Astrocyte (in vitro differentiated cells and primary cell): ENCODE results near the gene SCAPER. TPM values are rescaled to one million over a fixed set of nuclear protein-coding genes. Genes with fewer than 3 reads are reported as not detected.
"Not testable (repeated sequence)": the region's sequence is repeated elsewhere in the genome, so short reads cannot be mapped to it uniquely, and the experiment has no call there.

Experiments used
- DNase-seq: peaks from one replicate; pipeline ENCODE4 v3.0.0-alpha.2; 2010; ENCODE audit warnings: low read depth
- FAIRE-seq: peaks from 2 replicates; lab custom pipeline; 2011; peaks lifted over from hg19 to GRCh38; lab: Jason Lieb, UNC
- H2AFZ ChIP-seq: 2 replicates; pipeline ENCODE4 v1.6.0; 2012; ENCODE audit warnings: low read depth, low read length, inconsistent platforms
- H3K27ac ChIP-seq: 2 replicates; pipeline ENCODE4 v1.5.1; 2011; ENCODE audit warnings: low read depth, low read length, inconsistent platforms
- H3K27me3 ChIP-seq: 2 replicates; pipeline ENCODE4 v1.6.0; 2011; ENCODE audit warnings: low read length, inconsistent platforms; ENCODE audit not compliant: insufficient read depth
- H3K36me3 ChIP-seq: 2 replicates; pipeline ENCODE4 v1.5.1; 2011; ENCODE audit warnings: low read length, inconsistent platforms; ENCODE audit not compliant: insufficient read depth
- H3K4me1 ChIP-seq: 2 replicates; pipeline ENCODE4 v1.5.1; 2011; ENCODE audit warnings: low read length, inconsistent platforms; ENCODE audit not compliant: insufficient read depth
- H3K4me2 ChIP-seq: 2 replicates; pipeline ENCODE4 v1.6.0; 2012; ENCODE audit warnings: low read length, inconsistent platforms
- H3K4me3 ChIP-seq: 2 replicates; pipeline ENCODE4 v1.5.1; 2011; ENCODE audit warnings: low read depth, mild to moderate bottlenecking, low read length, inconsistent platforms; ENCODE audit not compliant: insufficient read depth
- H3K79me2 ChIP-seq: 2 replicates; pipeline ENCODE4 v1.6.0; 2012; ENCODE audit warnings: mild to moderate bottlenecking, low read length, inconsistent platforms; ENCODE audit not compliant: insufficient read depth
- H3K9ac ChIP-seq: 2 replicates; pipeline ENCODE4 v1.6.0; 2012; ENCODE audit warnings: mild to moderate bottlenecking, low read length, inconsistent platforms
- H3K9me3 ChIP-seq: 2 replicates; pipeline ENCODE4 v1.5.1; 2012; ENCODE audit warnings: low read depth, mild to moderate bottlenecking, low read length, inconsistent platforms; ENCODE audit not compliant: insufficient read depth
- H4K20me1 ChIP-seq: 2 replicates; pipeline ENCODE4 v1.6.0; 2012; ENCODE audit warnings: low read length, inconsistent platforms; ENCODE audit not compliant: insufficient read depth
- H3K27ac Mint-ChIP-seq: one replicate; pipeline ENCODE4 v1.8.0; 2021; ENCODE audit warnings: mild to moderate bottlenecking, mixed read lengths; ENCODE audit not compliant: unreplicated experiment
- H3K27me3 Mint-ChIP-seq: one replicate; pipeline ENCODE4 v1.8.0; 2021; ENCODE audit warnings: low read depth, mixed read lengths; ENCODE audit not compliant: unreplicated experiment
- H3K36me3 Mint-ChIP-seq: one replicate; pipeline ENCODE4 v1.8.0; 2021; ENCODE audit warnings: low read depth, mixed read lengths; ENCODE audit not compliant: unreplicated experiment
- H3K4me1 Mint-ChIP-seq: one replicate; pipeline ENCODE4 v1.8.0; 2021; ENCODE audit warnings: low read depth, mixed read lengths; ENCODE audit not compliant: unreplicated experiment
- H3K4me3 Mint-ChIP-seq: one replicate; pipeline ENCODE4 v1.8.0; 2021; ENCODE audit warnings: mild to moderate bottlenecking, moderate library complexity, mixed read lengths; ENCODE audit not compliant: unreplicated experiment
- H3K9me3 Mint-ChIP-seq: one replicate; pipeline ENCODE4 v1.8.0; 2021; ENCODE audit warnings: mild to moderate bottlenecking, mixed read lengths; ENCODE audit not compliant: unreplicated experiment
- CTCF ChIP-seq: IDR thresholded peaks from 2 replicates; pipeline ENCODE4 v1.5.1; 2011; ENCODE audit warnings: low read depth, mild to moderate bottlenecking, inconsistent platforms, low read length, moderate library complexity; ENCODE audit not compliant: insufficient read depth
- EZH2 ChIP-seq: IDR thresholded peaks from 2 replicates; pipeline ENCODE4 v1.6.1; 2012; ENCODE audit warnings: mild to moderate bottlenecking, low read length, inconsistent platforms; ENCODE audit not compliant: insufficient read depth
- total RNA-seq: library from RNA; stranded (reverse); gene quantifications from 2 replicates; pipeline ENCODE4 v1.2.1, GENCODE V29; 2021

SCAPER gene
- total RNA-seq, 1 donor from 2014 or later = 8.6 TPM

- Histone ChIP-seq H3K36me3 (no peaks in the 10 kb centered on the region), H3K27ac (no peak overlapping the region), H3K79me2 (no peaks in the 10 kb centered on the region), H4K20me1 (no peaks in the 10 kb centered on the region), H3K9me3 (no peaks in the 10 kb centered on the region), H3K4me3 (no peak overlapping the region), H3K9ac (no peak overlapping the region), H2AFZ (no peak overlapping the region), H3K27me3 (no peaks in the 10 kb centered on the region), H3K4me2 (no peak overlapping the region), H3K4me1 (no peaks in the 10 kb centered on the region)
- Mint-ChIP-seq H3K27ac (no peak overlapping the region), H3K9me3 (no peaks in the 10 kb centered on the region), H3K4me3 (no peak overlapping the region), H3K36me3 (peaks cover 4% of the 10 kb centered on the region), H3K4me1 (peaks cover 2% of the 10 kb centered on the region), H3K27me3 (no peaks in the 10 kb centered on the region)
- FAIRE-seq = no peak
- no peak for DNase-seq
- TF ChIP-seq EZH2 = no peak
- no peak for TF ChIP-seq CTCF
Measured at GRCh38 chr15:76503804-76504203, 401.3 kb downstream of the SCAPER start.

GRCh38 chr15:76503121-76503520, 402.0 kb downstream of the SCAPER start:
- H3K27ac Mint-ChIP-seq = no peak overlapping the region
- Histone ChIP-seq H3K9me3 (no peaks in the 10 kb centered on the region), H2AFZ (no peak overlapping the region), H3K27me3 (no peaks in the 10 kb centered on the region), H3K79me2 (no peaks in the 10 kb centered on the region), H3K9ac (no peak overlapping the region), H3K4me1 (no peaks in the 10 kb centered on the region), H3K4me2 (no peak overlapping the region), H3K4me3 (no peak overlapping the region), H3K36me3 (no peaks in the 10 kb centered on the region), H4K20me1 (no peaks in the 10 kb centered on the region), H3K27ac (no peak overlapping the region)
- no peak for FAIRE-seq
- H3K4me3 Mint-ChIP-seq = no peak overlapping the region
- no peak for DNase-seq
- H3K4me1 Mint-ChIP-seq = peaks cover 5% of the 10 kb centered on the region
- no peaks in the 10 kb centered on the region for H3K27me3 Mint-ChIP-seq
- no peaks in the 10 kb centered on the region for H3K9me3 Mint-ChIP-seq
- TF ChIP-seq EZH2 (no peak), CTCF (no peak)
- H3K36me3 Mint-ChIP-seq = peaks cover 4% of the 10 kb centered on the region

- Mint-ChIP-seq H3K27me3 (no peaks in the 10 kb centered on the region), H3K4me3 (no peak overlapping the region), H3K36me3 (peaks cover 4% of the 10 kb centered on the region), H3K9me3 (no peaks in the 10 kb centered on the region), H3K4me1 (peaks cover 6% of the 10 kb centered on the region), H3K27ac (no peak overlapping the region)
- H3K79me2 ChIP-seq = no peaks in the 10 kb centered on the region
- H3K4me2 ChIP-seq = no peak overlapping the region
- H3K27me3 ChIP-seq = no peaks in the 10 kb centered on the region
- H3K4me3 ChIP-seq = no peak overlapping the region
- TF ChIP-seq CTCF (no peak), EZH2 (no peak)
- no peak for FAIRE-seq
- no peak overlapping the region for H3K27ac ChIP-seq
- no peaks in the 10 kb centered on the region for H3K36me3 ChIP-seq
- H2AFZ ChIP-seq = no peak overlapping the region
- no peak for DNase-seq
- H3K9ac ChIP-seq = no peak overlapping the region
- H4K20me1 ChIP-seq = no peaks in the 10 kb centered on the region
- no peaks in the 10 kb centered on the region for H3K4me1 ChIP-seq
- no peaks in the 10 kb centered on the region for H3K9me3 ChIP-seq
Measured at GRCh38 chr15:76502678-76503077, 402.5 kb downstream of the SCAPER start.

- H3K9me3 Mint-ChIP-seq, H3K4me3 ChIP-seq, H3K79me2 ChIP-seq, H3K4me1 ChIP-seq, H3K4me2 ChIP-seq, H3K9ac ChIP-seq, H4K20me1 ChIP-seq, H2AFZ ChIP-seq, H3K4me3 Mint-ChIP-seq, DNase-seq, H3K36me3 Mint-ChIP-seq, H3K36me3 ChIP-seq, H3K9me3 ChIP-seq, H3K4me1 Mint-ChIP-seq, H3K27me3 ChIP-seq, H3K27ac Mint-ChIP-seq, FAIRE-seq, H3K27ac ChIP-seq, H3K27me3 Mint-ChIP-seq: not testable (repeated sequence)
Measured at GRCh38 chr15:76502185-76502584, 403.0 kb downstream of the SCAPER start.
